SK-N-SH (cell line): Measurements from ENCODE around the gene CEP295NL. TPM values are rescaled to one million over a fixed set of nuclear protein-coding genes. Genes with fewer than 3 reads are reported as not detected.

Experiments used
- CTCF ChIA-PET: fragments of 300-600, 350-600 bp; formaldehyde crosslinking; extraction: SDS; loops from one replicate; lab custom pipeline; 2021; lab: Yijun Ruan, JAX
- POLR2A ChIA-PET: fragments of 350-600 bp; sonication (Branson Sonifier 250); formaldehyde crosslinking; extraction: SDS; loops from one replicate; lab custom pipeline; 2020; ENCODE audit warnings: antibody characterized with exemption, inconsistent platforms; lab: Yijun Ruan, JAX
- DNase-seq: peaks from one replicate; pipeline ENCODE4 v3.0.0; 2012
- H2AFZ ChIP-seq: fragments of 200-600 bp; sonication (generic); 2 replicates; pipeline ENCODE4 v1.8.1; 2016; ENCODE audit warnings: antibody characterized with exemption, mild to moderate bottlenecking, low read depth
- H3F3A ChIP-seq: fragments of 200-600 bp; sonication (generic); replicated peaks from 2 replicates; pipeline ENCODE3; 2016; ENCODE audit warnings: antibody characterized with exemption, mild to moderate bottlenecking; ENCODE audit not compliant: insufficient read depth
- H3K27ac ChIP-seq, 2 experiments: fragments of 200-500 bp in 1 of 2; fragments of 200-600 bp in 1 of 2; sonication (Bioruptor generic) in 1 of 2; sonication (generic), shearing (Covaris generic) in 1 of 2; 2 replicates each; pipeline versions ENCODE4 v1.5.1 to v1.6.1; 2014 to 2016; ENCODE audit warnings: low read depth in 2 of 2, inconsistent platforms in 1 of 2, low read length in 1 of 2, mild to moderate bottlenecking in 1 of 2, mixed read lengths in 1 of 2
- H3K27me3 ChIP-seq: fragments of 200-600 bp; sonication (generic), shearing (Covaris generic); 2 replicates; pipeline ENCODE4 v1.6.1; 2016; ENCODE audit warnings: mixed run types; ENCODE audit not compliant: insufficient read depth
- H3K36me3 ChIP-seq, 2 experiments: fragments of 200-500 bp in 1 of 2; fragments of 200-600 bp in 1 of 2; sonication (Bioruptor generic) in 1 of 2; sonication (generic) in 1 of 2; replicated peaks in 1 of 2; 2 replicates each; pipeline versions ENCODE3 to v1.5.1; 2014 to 2016; ENCODE audit warnings: low read length in 1 of 2, mild to moderate bottlenecking in 1 of 2; ENCODE audit not compliant: insufficient read depth in 2 of 2, control insufficient read depth in 1 of 2
- H3K4me1 ChIP-seq, 2 experiments: fragments of 200-500 bp in 1 of 2; fragments of 200-600 bp in 1 of 2; sonication (Bioruptor generic) in 1 of 2; sonication (generic), shearing (Covaris generic) in 1 of 2; 2 replicates each; pipeline versions ENCODE4 v1.5.1 to v1.6.1; 2014 to 2016; ENCODE audit warnings: low read depth in 1 of 2, low read length in 1 of 2, mixed run types in 1 of 2; ENCODE audit not compliant: insufficient read depth in 2 of 2, control insufficient read depth in 1 of 2
- H3K4me2 ChIP-seq: fragments of 200-600 bp; sonication (generic), shearing (Covaris generic); 2 replicates; pipeline ENCODE4 v1.6.1; 2017; ENCODE audit warnings: mixed run types
- H3K4me3 ChIP-seq, 2 experiments: fragments of 200-500 bp in 1 of 2; fragments of 200-600 bp in 1 of 2; sonication (Bioruptor generic) in 1 of 2; sonication (generic), shearing (Covaris generic) in 1 of 2; 2 replicates each; pipeline versions ENCODE4 v1.5.1 to v1.8.1; 2014 to 2016; ENCODE audit warnings: low read depth in 2 of 2, inconsistent platforms in 1 of 2, low read length in 1 of 2, mild to moderate bottlenecking in 1 of 2, mixed read lengths in 1 of 2, moderate library complexity in 1 of 2
- H3K79me2 ChIP-seq: fragments of 200-600 bp; sonication (generic); 2 replicates; pipeline ENCODE4 v1.8.1; 2017; ENCODE audit warnings: mild to moderate bottlenecking; ENCODE audit not compliant: insufficient read depth
- H3K9ac ChIP-seq: fragments of 200-600 bp; sonication (generic); 2 replicates; pipeline ENCODE4 v1.6.1; 2017; ENCODE audit warnings: mixed run types
- H3K9me2 ChIP-seq: fragments of 200-600 bp; sonication (generic); 2 replicates; pipeline ENCODE4 v1.6.1; 2017; ENCODE audit warnings: mixed run types
- H3K9me3 ChIP-seq: fragments of 200-600 bp; sonication (generic); 2 replicates; pipeline ENCODE4 v1.6.1; 2017; ENCODE audit warnings: mixed run types, mild to moderate bottlenecking, moderate library complexity
- H4K20me1 ChIP-seq: fragments of 200-600 bp; sonication (generic); 2 replicates; pipeline ENCODE4 v1.6.1; 2017; ENCODE audit warnings: mild to moderate bottlenecking, mixed run types; ENCODE audit not compliant: insufficient read depth
- ELF1 ChIP-seq: IDR thresholded peaks from 2 replicates; pipeline ENCODE4 v1.4.0; 2012
- EP300 ChIP-seq, 2 experiments: IDR thresholded peaks; 2 replicates each; pipeline versions ENCODE4 v1.4.0 to v1.6.1; 2012; ENCODE audit warnings: borderline replicate concordance in 1 of 2, low read depth in 1 of 2, low read length in 1 of 2
- EZH2phosphoT487 ChIP-seq: fragments of 200-600 bp; sonication (generic); IDR thresholded peaks from 2 replicates; pipeline ENCODE4 v1.6.1; 2017; ENCODE audit warnings: low read depth, mixed run types, mild to moderate bottlenecking, antibody characterized with exemption, moderate library complexity, borderline replicate concordance
- FOXJ3 ChIP-seq: sonication (generic); formaldehyde crosslinking; IDR thresholded peaks from 2 replicates; pipeline ENCODE4 v1.5.1; 2020; ENCODE audit warnings: mild to moderate bottlenecking, missing genetic modification reagents
- IRF3 ChIP-seq: fragments of 150-350 bp; IDR thresholded peaks from 2 replicates; pipeline ENCODE4 v1.6.1; 2016; ENCODE audit warnings: mild to moderate bottlenecking, low read depth, low read length
- MAX ChIP-seq: IDR thresholded peaks from 2 replicates; pipeline ENCODE4 v1.4.0; 2012; ENCODE audit warnings: low read depth
- NRF1 ChIP-seq: IDR thresholded peaks from 2 replicates; pipeline ENCODE4 v1.6.1; 2012; ENCODE audit warnings: low read depth, mild to moderate bottlenecking, low read length
- RAD21 ChIP-seq: IDR thresholded peaks from 2 replicates; pipeline ENCODE4 v1.6.1; 2012; ENCODE audit warnings: mild to moderate bottlenecking, low read length
- RCOR1 ChIP-seq: fragments of 150-350 bp; IDR thresholded peaks from 2 replicates; pipeline ENCODE4 v1.6.1; 2017; ENCODE audit warnings: antibody characterized with exemption, low read length
- RFX5 ChIP-seq: IDR thresholded peaks from 2 replicates; pipeline ENCODE4 v1.6.1; 2012; ENCODE audit warnings: mild to moderate bottlenecking, improper control_type of control experiment, low read length
- RXRA ChIP-seq: IDR thresholded peaks from 2 replicates; pipeline ENCODE4 v1.4.0; 2012; ENCODE audit warnings: low read depth, mild to moderate bottlenecking, borderline replicate concordance
- SIN3A ChIP-seq: IDR thresholded peaks from 2 replicates; pipeline ENCODE4 v1.6.1; 2012; ENCODE audit warnings: low read depth, mild to moderate bottlenecking, low read length, moderate library complexity, borderline replicate concordance
- SMC3 ChIP-seq: IDR thresholded peaks from 2 replicates; pipeline ENCODE4 v1.6.1; 2012; ENCODE audit warnings: low read depth, low read length, improper control_type of control experiment
- TEAD4 ChIP-seq: IDR thresholded peaks from 2 replicates; pipeline ENCODE4 v1.4.0; 2012; ENCODE audit warnings: mild to moderate bottlenecking, borderline replicate concordance; ENCODE audit not compliant: insufficient read depth
- USF1 ChIP-seq: IDR thresholded peaks from 2 replicates; pipeline ENCODE4 v1.4.0; 2012; ENCODE audit warnings: low read depth, borderline replicate concordance
- YY1 ChIP-seq: IDR thresholded peaks from 2 replicates; pipeline ENCODE4 v1.4.0; 2012; ENCODE audit warnings: low read depth, mild to moderate bottlenecking
- WGBS: methylation state at CpG from one replicate; pipeline ENCODE4 v1.1.6; 2017; ENCODE audit warnings: low lambda C conversion rate; 5-methylcytosine and 5-hydroxymethylcytosine counted together
- polyA plus RNA-seq, 3 experiments: library from polyadenylated mRNA; depleted of rRNA; stranded (reverse); fragments of >200 nt; gene quantifications; 2 replicates each; pipeline ENCODE4 v1.2.3, GENCODE V29; 2012
- TF ChIP-seq, protein P1 (sequence below): IDR thresholded peaks from 2 replicates; pipeline ENCODE4 v1.6.1; 2012; ENCODE audit warnings: mild to moderate bottlenecking, low read depth, low read length, moderate library complexity
- TF ChIP-seq, protein P2 (sequence below): fragments of 200-600 bp; sonication (generic); IDR thresholded peaks from 2 replicates; pipeline ENCODE4 v1.6.1; 2017; ENCODE audit warnings: antibody characterized with exemption, mild to moderate bottlenecking, moderate library complexity
- TF ChIP-seq, protein P3 (sequence below): fragments of 150-350 bp; IDR thresholded peaks from 2 replicates; pipeline ENCODE4 v1.6.1; 2017; ENCODE audit warnings: antibody characterized with exemption, low read length, low read depth, borderline replicate concordance

Gene CEP295NL
- polyA plus RNA-seq, 1 of the 3 experiments (the other 2 are of a cell fraction), result 0.35 TPM

DNA sequence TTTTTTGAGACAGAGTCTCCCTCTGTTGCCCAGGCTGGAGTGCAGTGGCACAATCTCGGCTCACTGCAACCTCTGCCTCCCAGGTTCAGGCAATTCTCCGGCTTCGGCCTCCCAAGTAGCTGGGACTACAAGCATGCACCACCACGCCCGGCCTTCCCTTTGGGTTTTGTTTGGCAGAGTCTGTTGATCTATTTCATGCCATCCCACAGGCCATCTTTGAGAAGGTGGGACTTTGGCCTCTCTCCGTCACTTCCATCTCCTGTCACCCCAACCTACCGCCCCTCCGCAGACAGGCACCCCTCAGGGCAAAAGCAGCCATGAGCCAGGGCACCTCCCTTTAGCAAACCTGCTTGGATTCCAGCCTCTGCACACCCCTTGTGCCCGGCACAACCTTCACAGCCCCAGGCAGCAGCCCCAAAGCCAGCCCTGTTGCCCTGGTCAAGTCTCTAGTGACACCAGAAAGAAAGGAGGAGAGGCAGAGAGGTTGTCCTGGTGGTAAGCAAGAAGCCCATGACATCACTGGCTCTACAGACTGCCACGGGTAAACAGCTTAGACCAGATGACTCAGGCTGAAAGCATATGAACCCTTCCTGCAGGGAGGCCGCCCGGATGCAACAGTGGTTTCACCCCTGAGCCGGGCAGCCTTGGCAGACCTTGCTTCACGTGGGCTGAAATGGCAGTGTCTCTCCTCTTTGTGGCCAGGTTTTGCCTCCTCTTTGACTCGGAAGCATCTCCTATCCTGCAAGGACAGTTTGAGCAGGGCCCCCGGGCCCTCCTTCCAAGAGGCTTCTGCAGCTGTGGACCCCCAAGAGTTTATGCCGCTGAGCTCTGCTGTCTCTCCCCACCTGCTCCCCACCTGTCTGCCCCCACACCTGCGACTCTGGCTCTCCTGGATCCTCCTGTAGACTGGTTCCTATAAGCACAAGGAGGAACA lies 30.3 kb upstream of the CEP295NL start:
- Histone ChIP-seq H3K36me3 (no peaks in the 10 kb centered on the region), H3K9ac (peak overlapping the region; percentile 73), H3K27me3 (no peaks in the 10 kb centered on the region), H3K9me3 (no peaks in the 10 kb centered on the region), H3K9me2 (no peaks in the 10 kb centered on the region), H3K79me2 (no peaks in the 10 kb centered on the region), H3K4me2 (peak overlapping the region; percentile 88), H3K27ac (peak overlapping the region; percentile 98), H3K4me1 (peaks cover 37 to 46% of the 10 kb centered on the region in 2 experiments), H2AFZ (peak overlapping the region; percentile 67), H4K20me1 (no peaks in the 10 kb centered on the region), H3F3A (peaks cover 43% of the 10 kb centered on the region), H3K4me3 (peak overlapping the region; percentile 23 to 55)
- ChIA-PET CTCF (interaction anchor here (1.0 to 9.5 kb wide), 10 partner anchors 8 to 67 kb away, joined by 3 to 93 read pairs (median 4); partner anchors contain the start of gene TIMP2), POLR2A (interaction anchor here (1.2 to 3.4 kb wide), 4 partner anchors 8 to 49 kb away, joined by 4 to 16 read pairs (median 7); partner anchors contain the start of gene TIMP2)
- peak; percentile 68 for DNase-seq
- WGBS, result 57% methylated on average over 18 of the region's 18 CpGs
- no peak for TF ChIP-seq IRF3
- TF ChIP-seq USF1, result peak; percentile 64; the same call in 1 of the 2 replicates
- TF ChIP-seq, protein P1, sequence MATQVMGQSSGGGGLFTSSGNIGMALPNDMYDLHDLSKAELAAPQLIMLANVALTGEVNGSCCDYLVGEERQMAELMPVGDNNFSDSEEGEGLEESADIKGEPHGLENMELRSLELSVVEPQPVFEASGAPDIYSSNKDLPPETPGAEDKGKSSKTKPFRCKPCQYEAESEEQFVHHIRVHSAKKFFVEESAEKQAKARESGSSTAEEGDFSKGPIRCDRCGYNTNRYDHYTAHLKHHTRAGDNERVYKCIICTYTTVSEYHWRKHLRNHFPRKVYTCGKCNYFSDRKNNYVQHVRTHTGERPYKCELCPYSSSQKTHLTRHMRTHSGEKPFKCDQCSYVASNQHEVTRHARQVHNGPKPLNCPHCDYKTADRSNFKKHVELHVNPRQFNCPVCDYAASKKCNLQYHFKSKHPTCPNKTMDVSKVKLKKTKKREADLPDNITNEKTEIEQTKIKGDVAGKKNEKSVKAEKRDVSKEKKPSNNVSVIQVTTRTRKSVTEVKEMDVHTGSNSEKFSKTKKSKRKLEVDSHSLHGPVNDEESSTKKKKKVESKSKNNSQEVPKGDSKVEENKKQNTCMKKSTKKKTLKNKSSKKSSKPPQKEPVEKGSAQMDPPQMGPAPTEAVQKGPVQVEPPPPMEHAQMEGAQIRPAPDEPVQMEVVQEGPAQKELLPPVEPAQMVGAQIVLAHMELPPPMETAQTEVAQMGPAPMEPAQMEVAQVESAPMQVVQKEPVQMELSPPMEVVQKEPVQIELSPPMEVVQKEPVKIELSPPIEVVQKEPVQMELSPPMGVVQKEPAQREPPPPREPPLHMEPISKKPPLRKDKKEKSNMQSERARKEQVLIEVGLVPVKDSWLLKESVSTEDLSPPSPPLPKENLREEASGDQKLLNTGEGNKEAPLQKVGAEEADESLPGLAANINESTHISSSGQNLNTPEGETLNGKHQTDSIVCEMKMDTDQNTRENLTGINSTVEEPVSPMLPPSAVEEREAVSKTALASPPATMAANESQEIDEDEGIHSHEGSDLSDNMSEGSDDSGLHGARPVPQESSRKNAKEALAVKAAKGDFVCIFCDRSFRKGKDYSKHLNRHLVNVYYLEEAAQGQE, result peak; percentile 72
- no peak for TF ChIP-seq RFX5
- peak; percentile 94; the same call in 1 of the 2 replicates for TF ChIP-seq RXRA
- no peak for TF ChIP-seq RCOR1
- TF ChIP-seq, protein P2, sequence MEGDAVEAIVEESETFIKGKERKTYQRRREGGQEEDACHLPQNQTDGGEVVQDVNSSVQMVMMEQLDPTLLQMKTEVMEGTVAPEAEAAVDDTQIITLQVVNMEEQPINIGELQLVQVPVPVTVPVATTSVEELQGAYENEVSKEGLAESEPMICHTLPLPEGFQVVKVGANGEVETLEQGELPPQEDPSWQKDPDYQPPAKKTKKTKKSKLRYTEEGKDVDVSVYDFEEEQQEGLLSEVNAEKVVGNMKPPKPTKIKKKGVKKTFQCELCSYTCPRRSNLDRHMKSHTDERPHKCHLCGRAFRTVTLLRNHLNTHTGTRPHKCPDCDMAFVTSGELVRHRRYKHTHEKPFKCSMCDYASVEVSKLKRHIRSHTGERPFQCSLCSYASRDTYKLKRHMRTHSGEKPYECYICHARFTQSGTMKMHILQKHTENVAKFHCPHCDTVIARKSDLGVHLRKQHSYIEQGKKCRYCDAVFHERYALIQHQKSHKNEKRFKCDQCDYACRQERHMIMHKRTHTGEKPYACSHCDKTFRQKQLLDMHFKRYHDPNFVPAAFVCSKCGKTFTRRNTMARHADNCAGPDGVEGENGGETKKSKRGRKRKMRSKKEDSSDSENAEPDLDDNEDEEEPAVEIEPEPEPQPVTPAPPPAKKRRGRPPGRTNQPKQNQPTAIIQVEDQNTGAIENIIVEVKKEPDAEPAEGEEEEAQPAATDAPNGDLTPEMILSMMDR, result no peak
- TF ChIP-seq TEAD4, result peak; percentile 14; the same call in 1 of the 2 replicates
- TF ChIP-seq YY1, result no peak; the same call in 1 of the 2 replicates
- TF ChIP-seq MAX, result peak; percentile 84
- TF ChIP-seq, protein P3, sequence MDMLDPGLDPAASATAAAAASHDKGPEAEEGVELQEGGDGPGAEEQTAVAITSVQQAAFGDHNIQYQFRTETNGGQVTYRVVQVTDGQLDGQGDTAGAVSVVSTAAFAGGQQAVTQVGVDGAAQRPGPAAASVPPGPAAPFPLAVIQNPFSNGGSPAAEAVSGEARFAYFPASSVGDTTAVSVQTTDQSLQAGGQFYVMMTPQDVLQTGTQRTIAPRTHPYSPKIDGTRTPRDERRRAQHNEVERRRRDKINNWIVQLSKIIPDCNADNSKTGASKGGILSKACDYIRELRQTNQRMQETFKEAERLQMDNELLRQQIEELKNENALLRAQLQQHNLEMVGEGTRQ, result no peak
- TF ChIP-seq EZH2phosphoT487, result no peak
- TF ChIP-seq ELF1, result no peak; the same call in 1 of the 2 replicates
- TF ChIP-seq SIN3A, result peak; percentile 23; the same call in 1 of the 2 replicates
- no peak for TF ChIP-seq RAD21
- no peak for TF ChIP-seq SMC3
- TF ChIP-seq FOXJ3, result no peak
- peak in 1 of 2 experiments; percentile 87; a peak in 2 of 4 replicates for TF ChIP-seq EP300 (IDR thresholded peaks at IDR 0.05; ENCODE audit: borderline replicate concordance in 1 of 2, low read depth in 1 of 2, low read length in 1 of 2)
- no peak for TF ChIP-seq NRF1
